NCI-H128 (cell line): ENCODE data around the gene PCF11.
"Not testable (repeated sequence)": the region's sequence is repeated elsewhere in the genome, so short reads cannot be mapped to it uniquely, and the experiment has no call there.

Experiments used
- DNase-seq: peaks from one replicate; lab custom pipeline; 2025; ENCODE audit not compliant: unreplicated experiment; lab: John Stamatoyannopoulos, UW

The PCF11 gene, protein sequence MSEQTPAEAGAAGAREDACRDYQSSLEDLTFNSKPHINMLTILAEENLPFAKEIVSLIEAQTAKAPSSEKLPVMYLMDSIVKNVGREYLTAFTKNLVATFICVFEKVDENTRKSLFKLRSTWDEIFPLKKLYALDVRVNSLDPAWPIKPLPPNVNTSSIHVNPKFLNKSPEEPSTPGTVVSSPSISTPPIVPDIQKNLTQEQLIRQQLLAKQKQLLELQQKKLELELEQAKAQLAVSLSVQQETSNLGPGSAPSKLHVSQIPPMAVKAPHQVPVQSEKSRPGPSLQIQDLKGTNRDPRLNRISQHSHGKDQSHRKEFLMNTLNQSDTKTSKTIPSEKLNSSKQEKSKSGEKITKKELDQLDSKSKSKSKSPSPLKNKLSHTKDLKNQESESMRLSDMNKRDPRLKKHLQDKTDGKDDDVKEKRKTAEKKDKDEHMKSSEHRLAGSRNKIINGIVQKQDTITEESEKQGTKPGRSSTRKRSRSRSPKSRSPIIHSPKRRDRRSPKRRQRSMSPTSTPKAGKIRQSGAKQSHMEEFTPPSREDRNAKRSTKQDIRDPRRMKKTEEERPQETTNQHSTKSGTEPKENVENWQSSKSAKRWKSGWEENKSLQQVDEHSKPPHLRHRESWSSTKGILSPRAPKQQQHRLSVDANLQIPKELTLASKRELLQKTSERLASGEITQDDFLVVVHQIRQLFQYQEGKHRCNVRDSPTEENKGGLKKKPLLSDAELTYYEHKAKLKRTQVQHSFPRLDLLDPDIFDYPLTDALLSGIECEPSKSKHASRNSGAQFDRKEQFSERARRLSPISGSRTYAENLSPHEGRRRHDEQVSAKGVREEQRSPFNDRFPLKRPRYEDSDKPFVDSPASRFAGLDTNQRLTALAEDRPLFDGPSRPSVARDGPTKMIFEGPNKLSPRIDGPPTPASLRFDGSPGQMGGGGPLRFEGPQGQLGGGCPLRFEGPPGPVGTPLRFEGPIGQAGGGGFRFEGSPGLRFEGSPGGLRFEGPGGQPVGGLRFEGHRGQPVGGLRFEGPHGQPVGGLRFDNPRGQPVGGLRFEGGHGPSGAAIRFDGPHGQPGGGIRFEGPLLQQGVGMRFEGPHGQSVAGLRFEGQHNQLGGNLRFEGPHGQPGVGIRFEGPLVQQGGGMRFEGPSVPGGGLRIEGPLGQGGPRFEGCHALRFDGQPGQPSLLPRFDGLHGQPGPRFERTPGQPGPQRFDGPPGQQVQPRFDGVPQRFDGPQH (N-terminal part only)

DNA sequence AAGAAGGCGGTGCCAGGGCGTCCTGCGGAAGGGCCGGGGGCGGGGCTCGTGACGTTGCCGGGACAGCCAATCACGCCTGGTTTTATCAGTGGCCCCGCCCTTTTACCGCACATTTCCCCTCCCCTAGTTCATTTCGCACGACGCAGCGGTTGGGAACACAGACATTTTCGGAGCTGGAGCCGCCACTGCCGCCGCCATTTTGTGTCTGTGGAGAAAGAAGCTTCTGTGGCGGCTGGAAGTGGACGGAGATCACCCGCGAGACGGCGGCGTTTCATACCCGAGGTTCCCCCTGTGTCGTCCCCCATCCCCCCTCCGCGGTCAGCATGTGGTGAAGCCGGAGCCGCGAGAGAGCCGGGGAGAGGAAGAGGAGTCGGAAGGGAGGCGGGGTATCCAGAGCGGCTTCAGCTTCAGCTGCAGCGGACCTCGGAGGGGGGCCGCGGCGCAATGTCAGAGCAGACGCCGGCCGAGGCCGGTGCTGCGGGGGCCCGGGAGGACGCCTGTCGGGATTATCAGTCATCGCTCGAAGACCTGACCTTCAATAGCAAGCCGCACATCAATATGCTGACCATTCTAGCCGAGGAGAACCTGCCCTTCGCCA, at the start of gene PCF11:
Gene PCF11, plus strand, starts transcription at position 136 of the 598 bp plus-strand sequence. Its CDS starts 309 bp downstream, at position 445.
- DNase-seq, result peak; percentile 100

DNA sequence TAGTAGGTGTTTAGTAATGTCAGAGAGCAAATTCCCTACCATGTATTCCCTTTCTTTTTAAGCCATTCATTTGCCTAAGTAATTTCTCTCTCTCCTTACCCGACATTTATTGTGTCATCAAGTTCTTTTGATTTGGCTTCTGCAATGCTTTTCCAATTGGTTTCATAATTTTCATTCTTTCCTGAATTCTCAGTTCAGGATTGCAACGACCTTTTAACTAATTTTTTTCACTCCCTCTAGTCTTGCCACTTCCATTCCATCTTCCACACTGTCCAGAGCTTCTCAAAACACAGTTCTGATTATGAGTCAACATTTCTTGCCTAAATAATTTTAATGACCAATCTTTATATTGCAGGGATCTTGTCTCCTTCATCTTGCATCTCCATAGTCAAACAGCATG, 44.0 kb upstream of the PCF11 start:
- DNase-seq, result no peak

- no peak for DNase-seq
These were observed 41.9 kb upstream of the PCF11 start for GRCh38 chr11:83115026-83115425.

DNA sequence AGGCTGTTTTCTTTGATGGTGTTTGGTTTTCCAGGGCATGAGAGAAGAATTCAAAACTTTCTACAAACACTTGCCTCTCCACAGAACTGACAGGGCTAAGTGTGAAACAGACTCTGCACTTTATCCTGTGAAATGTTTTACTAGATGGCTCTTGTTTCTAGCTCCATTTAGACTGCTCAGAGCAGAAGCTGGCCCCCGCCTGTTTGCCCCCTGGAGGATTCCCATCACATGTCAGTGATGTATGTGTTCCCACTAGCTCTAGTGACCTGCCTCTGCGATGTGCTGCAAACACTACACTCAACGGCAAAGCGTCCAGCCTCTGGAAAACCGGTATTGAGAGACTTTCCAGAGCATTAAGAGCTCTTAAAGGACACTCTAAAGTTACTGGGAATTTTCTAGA, 41.4 kb upstream of the PCF11 start:
- DNase-seq, result no peak

DNA sequence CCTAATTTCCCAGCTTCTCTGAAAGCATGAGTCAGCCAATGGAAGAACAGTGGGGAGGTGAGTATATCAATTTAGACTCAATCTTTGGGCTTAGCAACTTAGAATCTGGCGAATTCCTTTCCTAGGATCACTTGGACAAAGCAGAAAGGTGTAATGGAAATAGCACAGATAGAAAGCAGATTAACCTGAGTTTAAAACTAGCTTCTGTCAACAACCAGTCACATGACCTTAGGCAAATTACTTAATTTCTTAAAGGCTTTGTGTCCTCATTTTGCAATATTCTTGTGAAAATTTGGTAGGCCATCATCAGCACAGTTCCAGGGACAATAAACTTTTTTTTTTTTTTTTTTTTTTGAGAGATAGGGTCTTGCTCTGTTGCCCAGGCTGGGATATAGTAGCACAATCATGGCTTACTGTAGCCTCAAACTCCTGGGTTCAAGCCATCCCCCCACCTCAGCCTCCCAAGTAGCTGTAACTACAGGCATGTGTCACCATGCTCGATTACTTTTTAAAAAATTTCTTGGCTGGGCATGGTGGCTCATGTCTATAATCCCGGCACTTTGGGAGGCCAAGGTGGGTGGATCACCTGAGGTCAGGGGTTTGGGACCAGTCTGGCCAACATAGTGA, 40.8 kb upstream of the PCF11 start:
- no peak for DNase-seq

- DNase-seq, result no peak
These were observed 38.1 kb upstream of the PCF11 start for GRCh38 chr11:83118814-83119213.

GRCh38 chr11:83119216-83119615, 37.7 kb upstream of the PCF11 start:
- DNase-seq, result no peak

- no peak for DNase-seq
These were observed 36.6 kb upstream of the PCF11 start for GRCh38 chr11:83120327-83120726.

DNA sequence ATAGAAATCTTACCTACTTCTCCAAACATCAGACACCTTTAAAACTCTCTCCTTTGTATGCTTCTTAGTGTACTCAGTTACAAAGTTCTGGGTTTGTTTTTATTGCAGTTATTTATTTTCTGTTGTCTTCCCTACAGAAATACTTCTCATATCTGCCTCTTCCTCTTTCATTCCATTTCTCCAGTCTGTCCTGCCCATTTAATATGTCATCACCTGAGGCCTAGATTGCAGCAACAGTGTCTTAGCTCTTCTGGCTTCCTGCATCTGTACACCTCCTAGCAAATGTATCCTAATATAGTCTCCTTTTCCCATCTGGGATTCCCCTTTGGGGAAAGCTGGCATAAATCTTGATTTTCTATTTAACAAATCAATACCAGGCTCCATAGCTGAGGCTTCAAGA, 34.9 kb upstream of the PCF11 start:
- DNase-seq, result no peak

- DNase-seq, result no peak
These were observed 34.2 kb upstream of the PCF11 start for GRCh38 chr11:83122766-83123165.

GRCh38 chr11:83124636-83125424, 32.1 kb upstream of the PCF11 start:
- DNase-seq, result no peak

DNA sequence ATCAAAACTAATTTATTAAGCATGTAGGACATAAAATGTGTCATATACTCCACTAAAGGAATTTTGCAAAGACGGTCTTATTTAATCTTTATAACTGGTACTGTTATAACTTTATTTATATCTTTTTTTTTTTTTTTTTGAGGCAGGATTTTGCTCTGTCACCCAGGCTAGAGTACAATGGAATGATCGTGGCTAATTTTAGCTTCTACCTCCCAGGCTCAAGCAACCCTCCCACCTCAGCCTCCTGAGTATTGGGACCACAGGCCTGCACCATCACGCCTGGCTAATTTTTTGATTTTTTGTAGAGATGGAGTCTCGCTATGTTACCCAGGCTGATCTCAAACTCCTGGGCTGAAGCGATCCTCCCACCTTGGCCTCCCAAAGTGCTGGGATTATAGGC, 31.4 kb upstream of the PCF11 start:
- DNase-seq, result no peak

GRCh38 chr11:83127310-83127637, 29.7 kb upstream of the PCF11 start:
- no peak for DNase-seq

DNA sequence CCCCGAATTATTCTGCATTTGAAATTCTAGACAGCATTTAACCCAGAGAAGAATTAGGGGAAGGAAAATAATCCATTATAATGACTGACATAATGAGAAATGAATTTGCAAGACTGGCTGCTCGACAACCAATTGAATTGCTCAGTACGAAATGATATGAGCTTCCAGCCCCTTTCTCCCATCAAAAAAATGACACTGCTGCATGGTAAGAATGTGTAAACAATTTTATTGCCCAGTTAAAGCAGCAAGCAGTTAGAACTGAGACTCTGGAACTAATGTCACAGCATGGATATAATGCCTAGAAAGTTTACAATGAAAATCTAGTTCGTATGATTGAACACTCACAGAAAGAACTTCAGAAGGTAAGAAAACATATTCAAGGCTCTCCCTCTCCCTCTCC, 24.7 kb upstream of the PCF11 start:
- no peak for DNase-seq

DNA sequence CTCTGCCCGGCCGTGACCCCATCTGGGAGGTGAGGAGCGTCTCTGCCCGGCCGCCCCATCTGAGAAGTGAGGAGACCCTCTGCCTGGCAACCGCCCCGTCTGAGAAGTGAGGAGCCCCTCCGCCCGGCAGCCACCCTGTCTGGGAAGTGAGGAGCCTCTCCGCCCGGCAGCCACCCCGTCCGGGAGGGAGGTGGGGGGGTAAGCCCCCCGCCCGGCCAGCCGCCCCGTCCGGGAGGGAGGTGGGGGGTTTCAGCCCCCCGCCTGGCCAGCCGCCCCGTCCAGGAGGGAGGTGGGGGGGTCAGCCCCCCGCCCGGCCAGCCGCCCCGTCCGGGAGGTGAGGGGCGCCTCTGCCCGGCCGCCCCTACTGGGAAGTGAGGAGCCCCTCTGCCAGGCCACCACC, 23.7 kb upstream of the PCF11 start:
- not testable (repeated sequence) for DNase-seq

- no peak for DNase-seq
These were observed 17.6 kb upstream of the PCF11 start for GRCh38 chr11:83139310-83139709.

DNA sequence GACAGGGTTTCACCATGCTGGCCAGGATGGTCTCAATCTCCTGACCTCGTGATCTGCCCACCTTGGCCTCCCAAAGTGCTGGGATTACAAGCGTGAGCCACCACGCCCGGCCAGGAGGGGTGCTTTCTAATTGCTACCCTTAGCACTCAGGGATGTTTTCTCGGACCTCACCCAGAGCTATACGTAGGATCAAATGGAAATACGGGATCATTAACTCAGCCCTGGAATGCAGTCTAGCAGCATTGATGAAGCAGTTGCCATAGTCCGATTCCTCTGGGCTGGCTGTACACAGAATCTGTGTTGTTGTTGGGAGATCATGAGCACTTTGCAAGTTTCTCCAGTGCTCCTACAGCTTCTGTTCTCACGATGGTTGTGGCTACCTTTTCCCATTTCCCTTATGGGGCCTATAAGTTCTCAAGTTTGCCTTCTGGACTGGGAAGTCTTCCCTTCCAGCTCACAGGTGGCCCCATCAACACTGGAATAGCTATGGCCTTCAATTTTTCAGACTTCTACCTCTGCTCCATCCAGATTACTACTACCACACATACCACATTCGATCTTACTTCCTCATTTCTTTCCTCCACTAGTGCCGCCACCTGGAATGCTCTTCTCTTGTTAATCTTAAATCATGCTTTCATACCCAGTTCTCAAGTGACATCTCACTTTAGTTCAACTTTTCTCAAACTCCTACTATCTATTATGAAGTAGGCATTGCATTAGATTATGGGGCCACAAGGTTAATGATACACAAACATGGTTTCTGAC, 16.1 kb upstream of the PCF11 start:
- no peak for DNase-seq

GRCh38 chr11:83147895-83148294, 9.0 kb upstream of the PCF11 start:
- no peak for DNase-seq

- DNase-seq, result no peak
These were observed 6.5 kb upstream of the PCF11 start for GRCh38 chr11:83150450-83150849.
